Brain microvascular endothelial cell (primary cell): ENCODE results near the gene PTF1A.

Experiments
- DNase-seq: peaks from one replicate; pipeline ENCODE4 v3.0.0-alpha.2; 2020
- H3K27ac ChIP-seq: fragments of 250-450 bp; sonication (Bioruptor Pico); 2 replicates; pipeline ENCODE4 v1.5.1; 2020; ENCODE audit warnings: mild to moderate bottlenecking, moderate library complexity
- H3K27me3 ChIP-seq: fragments of 250-450 bp; sonication (Bioruptor Pico); replicated peaks from 2 replicates; pipeline ENCODE4 v1.5.1; 2020; ENCODE audit warnings: mild to moderate bottlenecking
- H3K36me3 ChIP-seq: fragments of 250-450 bp; sonication (Bioruptor Pico); replicated peaks from 2 replicates; pipeline ENCODE4 v1.5.1; 2020; ENCODE audit warnings: mild to moderate bottlenecking
- H3K4me3 ChIP-seq: 2 replicates; pipeline ENCODE4 v1.5.1; 2011; ENCODE audit warnings: low read depth, mild to moderate bottlenecking, control low read depth, low read length, moderate library complexity
- in situ Hi-C: cut with HindIII; loops from 2 replicates; pipeline ENCODE4 v1.10.0; 2017; ENCODE audit warnings: low sequenced_read_pairs, low pct_ligation_motif_present
- TF ChIP-seq, protein P1 (sequence below): IDR thresholded peaks from 2 replicates; pipeline ENCODE4 v1.5.1; 2011; ENCODE audit warnings: low read depth, mild to moderate bottlenecking, moderate library complexity, low read length, control low read depth, inconsistent platforms; ENCODE audit errors: missing control alignments

PTF1A gene

DNA sequence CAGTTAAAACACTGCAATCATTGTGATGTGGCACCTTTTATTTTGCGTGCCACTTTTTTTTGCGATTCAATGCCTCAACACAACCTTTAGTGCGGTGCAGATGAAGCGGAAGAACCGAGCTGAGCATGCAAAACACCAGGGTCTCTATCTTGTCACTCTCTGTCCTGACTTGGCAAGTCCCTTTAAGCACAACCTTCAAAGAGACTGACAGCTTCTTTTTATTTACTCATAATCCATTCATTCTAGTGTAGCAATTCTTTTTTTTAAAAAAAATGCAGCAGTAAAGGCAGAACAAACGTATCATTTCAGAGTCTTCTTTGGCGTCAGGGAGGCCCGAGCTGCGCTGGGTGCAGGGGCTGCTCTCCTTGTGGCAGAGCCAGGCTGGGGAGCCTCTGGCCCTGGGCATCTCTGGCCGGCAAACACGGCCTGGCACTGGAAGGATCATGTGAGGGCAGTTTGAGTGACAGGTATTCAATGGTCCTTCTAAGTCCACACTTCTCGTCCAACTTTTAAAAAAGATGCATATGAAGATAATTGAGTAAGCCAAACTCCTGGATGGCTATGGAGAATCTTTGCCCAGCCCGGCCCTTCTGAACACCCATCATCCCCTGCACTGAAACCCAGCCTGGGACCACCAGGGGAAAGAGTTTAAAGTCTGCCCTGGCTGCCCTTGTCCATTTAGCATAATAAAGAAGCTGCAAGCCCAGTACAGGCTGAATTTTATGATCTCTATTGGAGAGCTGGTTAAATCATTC lies 3.9 kb downstream of the PTF1A start:
- no peaks in the 10 kb centered on the region for H3K36me3 ChIP-seq
- DNase-seq, result no peak
- H3K27me3 ChIP-seq, result peaks cover 90% of the 10 kb centered on the region
- in situ Hi-C loops, result no loop called here
- H3K4me3 ChIP-seq, result no peak overlapping the region
- TF ChIP-seq, protein P1, sequence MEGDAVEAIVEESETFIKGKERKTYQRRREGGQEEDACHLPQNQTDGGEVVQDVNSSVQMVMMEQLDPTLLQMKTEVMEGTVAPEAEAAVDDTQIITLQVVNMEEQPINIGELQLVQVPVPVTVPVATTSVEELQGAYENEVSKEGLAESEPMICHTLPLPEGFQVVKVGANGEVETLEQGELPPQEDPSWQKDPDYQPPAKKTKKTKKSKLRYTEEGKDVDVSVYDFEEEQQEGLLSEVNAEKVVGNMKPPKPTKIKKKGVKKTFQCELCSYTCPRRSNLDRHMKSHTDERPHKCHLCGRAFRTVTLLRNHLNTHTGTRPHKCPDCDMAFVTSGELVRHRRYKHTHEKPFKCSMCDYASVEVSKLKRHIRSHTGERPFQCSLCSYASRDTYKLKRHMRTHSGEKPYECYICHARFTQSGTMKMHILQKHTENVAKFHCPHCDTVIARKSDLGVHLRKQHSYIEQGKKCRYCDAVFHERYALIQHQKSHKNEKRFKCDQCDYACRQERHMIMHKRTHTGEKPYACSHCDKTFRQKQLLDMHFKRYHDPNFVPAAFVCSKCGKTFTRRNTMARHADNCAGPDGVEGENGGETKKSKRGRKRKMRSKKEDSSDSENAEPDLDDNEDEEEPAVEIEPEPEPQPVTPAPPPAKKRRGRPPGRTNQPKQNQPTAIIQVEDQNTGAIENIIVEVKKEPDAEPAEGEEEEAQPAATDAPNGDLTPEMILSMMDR, result no peak
- no peak overlapping the region for H3K27ac ChIP-seq

DNA sequence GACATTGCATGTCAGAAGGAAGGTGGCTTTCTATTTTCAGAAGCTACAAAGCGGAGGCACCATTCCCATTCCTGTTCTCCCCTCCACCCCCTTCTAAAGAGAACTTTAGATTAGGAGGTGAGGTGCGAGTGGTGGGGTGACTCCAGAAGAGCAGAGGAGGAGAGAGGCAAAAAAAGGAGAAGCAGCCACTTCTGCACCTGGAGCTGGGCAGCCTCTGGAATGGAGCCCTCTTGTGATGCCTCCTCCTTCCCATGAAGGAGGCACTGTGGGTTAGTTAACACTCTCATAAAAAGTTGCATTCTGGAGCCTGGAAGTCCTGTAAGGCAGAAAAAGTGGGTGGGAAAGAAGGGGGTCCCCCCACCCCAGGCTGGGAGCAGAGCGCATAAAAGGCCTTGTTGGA lies 4.8 kb downstream of the PTF1A start:
- H3K27me3 ChIP-seq, result peaks cover 91% of the 10 kb centered on the region
- no peak for DNase-seq
- H3K36me3 ChIP-seq, result no peaks in the 10 kb centered on the region
- in situ Hi-C loops, result no loop called here
- TF ChIP-seq, protein P1, result no peak
- H3K4me3 ChIP-seq, result no peak overlapping the region
- no peak overlapping the region for H3K27ac ChIP-seq

DNA sequence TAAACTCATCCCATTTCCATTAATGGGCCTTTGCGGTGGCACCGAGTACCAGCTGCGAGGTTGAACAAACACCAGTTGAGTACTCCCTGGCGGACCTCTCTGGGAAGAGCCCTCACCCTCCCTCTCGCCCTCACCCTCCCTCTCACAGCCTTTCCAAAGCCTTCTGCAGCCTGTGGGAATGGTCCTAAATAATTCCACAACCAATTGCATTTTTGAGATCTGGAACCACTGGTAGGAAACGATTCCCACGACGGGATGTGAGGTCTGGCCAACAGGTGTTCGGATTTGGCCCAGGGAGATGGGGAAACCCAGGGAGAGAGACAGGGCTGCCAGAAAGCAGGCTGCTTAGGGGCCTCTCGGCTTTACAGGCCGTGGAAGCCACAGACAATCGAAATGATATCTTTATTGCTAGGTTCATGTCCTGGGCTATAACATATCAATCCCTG lies 5.3 kb downstream of the PTF1A start:
- TF ChIP-seq, protein P1, result no peak
- peaks cover 89% of the 10 kb centered on the region for H3K27me3 ChIP-seq
- in situ Hi-C loops, result no loop called here
- no peak overlapping the region for H3K27ac ChIP-seq
- no peak overlapping the region for H3K4me3 ChIP-seq
- H3K36me3 ChIP-seq, result no peaks in the 10 kb centered on the region
- no peak for DNase-seq

DNA sequence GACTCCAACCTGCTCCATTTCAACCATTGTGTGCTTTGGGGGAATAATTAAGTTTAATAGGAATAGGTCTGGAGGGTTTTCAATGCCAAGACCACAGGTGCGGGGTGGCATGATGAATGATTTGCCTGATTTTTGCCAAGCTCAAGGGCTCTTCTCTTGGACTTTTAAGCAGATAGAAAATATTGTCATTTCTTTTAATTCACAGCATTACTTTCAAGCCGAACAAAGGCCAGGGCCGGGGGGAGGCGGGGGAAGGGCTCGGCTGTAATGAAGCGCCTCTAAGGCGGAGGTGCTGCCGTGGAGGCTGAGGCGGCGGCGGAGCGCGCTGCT lies 6.5 kb downstream of the PTF1A start:
- Histone ChIP-seq H3K4me3 (no peak overlapping the region), H3K27ac (no peak overlapping the region), H3K27me3 (peaks cover 85% of the 10 kb centered on the region), H3K36me3 (no peaks in the 10 kb centered on the region)
- no peak for DNase-seq
- TF ChIP-seq, protein P1, result no peak
- in situ Hi-C loops, result no loop called here

DNA sequence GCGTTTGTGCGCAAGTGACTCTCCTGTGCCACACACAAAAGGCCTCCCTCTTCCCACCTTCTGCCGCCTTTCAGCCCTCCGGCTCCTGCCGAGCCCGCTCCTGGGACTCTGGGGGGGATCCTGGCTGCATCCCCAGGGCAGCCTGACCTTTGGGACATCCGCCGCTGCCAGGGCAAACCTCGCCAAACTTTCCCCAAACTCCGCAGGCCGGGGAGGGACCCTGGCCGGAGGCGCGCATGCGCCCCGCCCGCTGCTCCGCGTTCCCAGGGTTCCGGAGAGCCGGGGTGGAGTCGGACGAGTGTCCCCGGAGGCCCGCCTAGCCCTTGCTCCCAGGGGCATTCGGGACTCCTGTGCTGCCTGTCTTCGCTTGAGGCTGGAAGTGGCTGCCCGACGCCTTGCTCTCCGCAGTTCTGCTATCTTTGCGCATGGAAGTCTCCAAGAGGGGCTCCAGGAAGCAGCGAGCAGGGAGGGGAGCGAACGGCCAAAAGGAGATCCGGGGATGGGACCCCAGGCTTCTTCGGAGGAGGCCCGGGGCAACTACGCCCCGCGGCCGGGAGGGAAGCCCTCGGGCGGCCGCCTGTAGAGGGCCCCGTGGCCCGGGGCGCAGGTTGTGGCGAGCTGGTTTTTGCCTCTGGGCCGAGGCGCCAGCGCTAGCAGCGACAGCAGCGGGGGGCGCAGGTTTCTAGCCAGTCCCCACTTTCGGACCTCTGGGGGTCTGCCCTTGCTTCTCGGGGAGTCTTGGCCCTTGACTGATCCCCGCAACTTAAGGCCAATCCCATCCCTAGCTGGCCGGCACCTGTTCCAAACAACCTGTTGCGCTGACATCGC lies 7.0 kb downstream of the PTF1A start:
- no peak for DNase-seq
- in situ Hi-C loops, result no loop called here
- no peak overlapping the region for H3K27ac ChIP-seq
- no peaks in the 10 kb centered on the region for H3K36me3 ChIP-seq
- peaks cover 86% of the 10 kb centered on the region for H3K27me3 ChIP-seq
- TF ChIP-seq, protein P1, result no peak
- no peak overlapping the region for H3K4me3 ChIP-seq
